Activated CD8-positive, alpha-beta memory T cell treated with anti-CD3 and anti-CD28 coated beads, Interleukin-2, amount 50 U/mL, for 1 hour (primary cell): ENCODE results near the gene NDRG2.
"Not testable (repeated sequence)": the region's sequence is repeated elsewhere in the genome, so short reads cannot be mapped to it uniquely, and the experiment has no call there.

Experiments used
- DNase-seq: peaks from one replicate; pipeline ENCODE4 v3.0.0-alpha.2; 2020; ENCODE audit errors: extremely low read depth

NDRG2 gene

DNA sequence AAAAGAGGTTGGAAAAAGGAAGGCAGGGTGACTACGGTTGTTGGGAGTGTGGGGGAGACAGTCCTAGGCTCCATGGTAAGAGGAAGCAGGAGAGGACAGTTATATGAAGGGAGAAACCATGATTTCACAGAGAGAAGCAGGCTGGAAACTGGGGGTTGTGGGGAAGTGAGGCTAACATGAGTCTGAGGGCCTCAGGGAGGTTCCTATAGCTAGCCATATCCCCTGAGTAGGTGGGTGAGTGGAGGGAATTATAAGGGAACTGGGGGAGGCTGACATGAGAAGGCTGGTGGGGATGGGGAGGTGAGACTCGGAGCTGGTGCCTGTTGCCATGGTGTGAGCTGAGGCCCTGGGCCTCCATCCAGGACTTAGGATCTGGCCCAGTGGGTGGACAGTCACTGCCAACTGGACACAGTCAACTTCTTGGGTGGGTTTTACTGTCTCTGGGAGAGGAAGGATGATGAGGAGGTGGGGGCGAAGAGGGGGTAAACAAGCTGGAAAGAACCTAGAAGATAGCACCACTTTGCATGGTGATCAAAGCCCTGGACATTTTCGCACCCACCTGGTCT is 8.4 kb upstream of the NDRG2 start:
- DNase-seq: no peak

DNA sequence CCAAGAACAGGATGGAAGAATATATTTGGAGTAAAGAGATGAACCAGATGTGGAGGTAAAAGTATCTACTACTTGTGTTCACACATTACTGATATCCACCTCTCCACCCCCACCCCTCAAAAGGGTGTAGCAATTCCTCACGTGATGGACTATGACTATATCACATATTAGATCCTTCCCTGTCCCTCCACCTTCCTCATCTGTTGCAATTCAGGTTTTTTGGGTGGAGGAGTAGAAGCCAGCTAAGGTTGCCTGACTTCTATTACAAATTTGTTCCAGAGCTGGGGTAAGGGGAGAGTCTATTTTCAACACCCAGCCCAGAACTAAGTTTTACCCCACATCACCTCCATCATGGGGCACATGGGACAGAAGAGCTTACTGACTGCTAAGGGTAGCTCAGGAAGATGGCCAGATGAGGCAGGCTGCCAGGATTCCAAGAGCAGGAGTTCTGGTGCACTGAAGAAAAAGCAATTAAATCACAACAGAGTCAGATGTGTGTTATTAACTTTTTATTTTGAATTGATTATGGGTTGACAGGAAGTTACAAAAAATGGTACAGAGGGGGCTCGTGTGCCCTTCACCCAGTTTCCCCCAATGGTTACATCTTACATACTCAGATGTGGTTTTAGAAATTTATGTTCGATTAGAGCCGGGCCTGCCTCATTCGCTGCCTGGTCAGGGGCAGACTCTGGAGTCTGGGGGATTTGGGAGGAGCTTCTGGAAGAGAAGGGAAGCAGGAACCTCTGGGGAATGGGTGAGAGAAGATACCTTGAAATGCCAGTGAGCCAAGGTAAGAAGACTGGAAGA is 7.7 kb upstream of the NDRG2 start:
- DNase-seq: no peak

DNA sequence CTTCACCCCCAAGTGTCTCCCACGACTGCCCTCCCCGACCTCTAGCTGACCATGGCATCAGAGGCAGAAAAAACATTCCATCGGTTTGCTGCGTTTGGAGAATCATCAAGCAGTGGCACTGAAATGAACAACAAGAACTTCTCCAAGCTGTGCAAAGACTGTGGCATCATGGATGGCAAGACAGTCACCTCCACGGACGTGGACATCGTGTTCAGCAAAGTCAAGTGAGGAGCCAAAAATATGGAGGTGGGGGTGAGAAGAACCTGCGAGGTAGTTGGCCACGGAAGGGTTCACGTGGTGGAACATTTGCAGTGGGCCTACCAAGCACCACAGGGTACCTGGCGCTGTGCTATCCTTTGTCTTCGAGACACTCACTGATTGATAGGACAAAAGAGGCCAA is 5.7 kb upstream of the NDRG2 start:
- no peak for DNase-seq

DNA sequence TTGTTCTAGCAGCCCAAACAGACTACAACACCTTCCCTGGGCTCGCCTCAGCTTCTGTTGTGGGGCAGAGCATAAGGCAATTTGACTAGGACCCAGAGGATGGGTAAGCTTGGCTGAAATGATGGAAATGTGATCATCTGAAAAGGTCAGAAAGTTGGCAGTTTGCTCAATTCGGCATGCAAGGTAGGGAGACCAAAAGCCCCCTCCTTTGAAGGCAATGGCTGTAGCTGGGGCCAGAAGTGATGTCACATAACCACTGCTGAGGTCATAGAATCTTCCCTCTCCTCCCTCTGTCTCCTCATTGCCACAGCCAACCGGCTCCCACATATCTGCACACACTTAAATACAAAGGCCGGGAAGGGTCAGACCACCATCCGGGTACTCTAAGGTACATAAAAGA is 5.1 kb upstream of the NDRG2 start, which contains the start of gene TPPP2:
TPPP2 (plus strand) TSS at position 301 of the 400 bp plus-strand sequence. CDS start 365 bp downstream, outside the sequence.
- DNase-seq: no peak

DNA sequence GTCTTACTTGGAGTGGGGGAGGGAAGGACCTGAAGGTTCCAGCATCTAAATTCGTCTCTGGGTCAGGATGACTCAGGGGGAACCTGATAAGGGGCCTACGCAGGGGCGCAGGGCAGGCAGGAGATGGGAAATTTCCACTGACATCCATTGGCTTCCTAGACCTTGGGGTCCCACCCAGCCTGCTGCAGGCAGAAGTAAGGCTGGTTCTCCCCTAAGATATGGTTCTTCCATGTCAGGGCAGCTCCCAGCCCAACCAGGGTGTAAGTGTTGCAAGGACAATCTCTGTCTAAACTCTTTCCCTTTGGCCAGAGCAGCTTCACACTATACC is 2.1 kb upstream of the NDRG2 start:
- no peak for DNase-seq

DNA sequence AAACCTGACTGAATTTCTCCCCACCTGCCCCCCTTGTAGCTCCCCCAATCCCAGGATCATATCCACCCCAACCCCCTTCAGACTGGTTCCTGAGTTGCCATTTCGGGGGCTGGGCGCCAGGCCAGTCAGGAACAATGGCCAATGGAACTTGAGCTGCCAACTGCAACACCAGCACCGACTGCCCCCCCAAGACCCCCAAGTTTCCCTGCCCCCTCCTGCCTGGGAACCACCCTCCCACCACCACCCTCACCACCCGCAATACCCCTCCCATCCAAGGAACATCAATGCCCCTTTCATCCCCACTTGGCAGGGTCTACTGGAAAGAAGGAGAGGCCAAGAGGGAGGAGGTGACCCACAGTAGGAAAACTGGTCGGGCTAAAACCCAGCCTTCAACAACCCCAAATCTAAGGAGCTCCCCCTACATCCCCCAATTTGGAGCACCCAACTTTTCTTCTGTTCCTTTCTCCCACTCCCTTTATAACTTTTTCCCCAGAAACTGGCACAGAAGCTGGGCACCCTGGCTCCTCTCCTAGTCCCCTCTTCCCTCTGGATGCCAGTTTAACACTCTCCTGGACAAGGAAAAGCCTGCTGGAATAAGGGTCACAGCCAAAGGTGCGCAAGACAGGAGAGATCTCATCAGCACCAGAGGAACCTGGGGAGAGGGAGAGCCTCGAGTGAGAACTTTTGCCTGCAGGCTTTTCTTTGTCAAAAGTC is 1.6 kb upstream of the NDRG2 start:
- no peak for DNase-seq

DNA sequence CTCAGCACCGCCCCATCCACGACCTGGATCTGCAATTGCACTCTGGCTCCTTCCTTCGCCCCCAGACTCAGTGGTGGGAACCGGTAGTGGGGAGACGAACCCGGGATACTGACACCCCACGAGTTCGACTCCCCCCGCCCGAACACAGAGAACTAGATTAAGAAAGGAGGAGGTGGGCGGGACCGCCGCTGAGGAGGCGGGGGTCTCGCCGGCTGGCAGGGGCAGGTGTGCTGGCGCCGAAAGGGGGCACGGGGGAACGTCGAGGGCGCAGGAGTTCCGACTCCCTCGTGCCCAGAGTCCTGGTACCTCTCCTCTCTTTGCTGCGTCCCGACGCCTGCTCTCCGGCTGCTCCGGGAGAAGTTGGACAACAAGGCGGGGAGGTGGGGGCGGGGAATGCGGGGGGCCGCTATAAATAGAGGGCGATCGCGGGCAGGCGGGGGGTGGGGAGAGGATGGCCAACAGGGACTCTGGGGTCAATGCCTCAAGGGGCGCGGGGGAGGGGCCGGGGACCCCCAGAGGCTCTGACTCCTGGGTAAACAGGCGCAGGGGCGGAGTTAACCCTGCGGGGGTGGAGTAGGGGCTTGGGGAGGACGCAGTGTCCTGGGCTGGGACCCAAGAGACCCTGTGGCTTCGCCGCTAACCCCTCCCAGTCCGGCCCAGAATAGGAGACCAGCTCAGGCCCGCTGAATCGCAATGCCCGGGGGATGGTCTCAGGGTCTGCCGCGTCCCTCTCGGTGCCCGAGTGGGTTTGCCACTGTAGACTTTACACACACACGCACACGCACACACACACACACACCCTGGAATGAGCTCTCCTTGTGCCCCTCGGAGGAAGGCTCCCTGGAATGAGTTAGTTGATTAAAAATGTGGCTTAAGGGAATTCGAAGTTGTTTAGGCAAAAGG is 761 bp upstream of the NDRG2 start:
- DNase-seq: no peak

DNA sequence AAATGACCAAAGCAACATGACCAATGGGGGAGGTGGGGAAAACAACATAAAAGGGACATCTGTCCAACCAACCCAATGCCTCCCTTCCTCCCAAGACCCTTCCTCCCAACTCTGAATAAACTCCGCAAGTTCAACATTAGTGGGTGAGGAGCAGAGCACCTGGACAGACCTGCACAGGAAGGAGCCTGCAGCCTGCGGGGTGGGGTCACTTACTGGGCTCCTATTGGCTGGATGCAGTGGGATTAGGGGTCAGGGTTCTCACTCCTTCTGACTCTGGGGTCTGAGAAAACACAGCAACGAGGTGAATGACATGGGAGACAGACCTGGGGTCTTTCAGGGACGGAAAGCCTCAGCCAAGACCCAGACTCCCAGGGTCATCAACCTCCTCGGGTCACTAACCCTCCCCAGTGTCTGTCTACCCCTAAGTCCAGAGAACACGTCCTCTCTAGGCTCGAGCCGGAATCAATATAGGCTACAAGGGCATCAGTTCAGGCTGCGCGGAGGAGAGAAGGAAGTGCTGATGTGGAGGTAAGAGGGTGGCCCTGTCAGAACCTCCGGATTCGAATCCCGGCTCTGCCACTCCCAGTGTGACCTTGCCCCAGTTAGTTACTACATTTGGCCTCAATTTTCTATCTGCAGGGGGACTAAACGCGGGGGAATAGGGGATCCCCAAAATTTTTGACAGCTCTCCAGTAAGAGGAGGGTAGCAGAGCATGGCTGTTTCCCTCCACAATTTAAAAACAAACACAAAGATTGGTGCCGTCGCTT is 860 bp downstream of the NDRG2 start:
- no peak for DNase-seq

DNA sequence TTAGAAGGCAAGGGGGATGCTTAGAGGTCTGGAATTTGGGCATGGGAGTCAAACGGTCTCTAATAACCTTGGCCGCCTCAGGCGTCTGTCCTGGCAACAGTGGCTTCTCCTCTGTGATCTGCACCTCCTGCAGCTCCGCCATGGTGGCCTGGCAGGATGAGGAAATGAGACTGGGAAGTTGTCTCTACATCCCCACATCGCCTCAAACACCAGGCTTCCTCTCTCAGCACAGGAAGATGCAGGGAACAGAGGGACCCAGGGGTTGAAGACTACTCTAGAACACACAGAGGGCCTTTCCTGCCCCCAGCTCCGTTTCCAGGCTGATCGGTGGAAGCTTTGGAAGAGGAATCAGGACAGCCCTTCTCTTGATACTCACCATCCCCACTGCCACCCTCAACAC is 1.7 kb downstream of the NDRG2 start:
- DNase-seq: no peak

DNA sequence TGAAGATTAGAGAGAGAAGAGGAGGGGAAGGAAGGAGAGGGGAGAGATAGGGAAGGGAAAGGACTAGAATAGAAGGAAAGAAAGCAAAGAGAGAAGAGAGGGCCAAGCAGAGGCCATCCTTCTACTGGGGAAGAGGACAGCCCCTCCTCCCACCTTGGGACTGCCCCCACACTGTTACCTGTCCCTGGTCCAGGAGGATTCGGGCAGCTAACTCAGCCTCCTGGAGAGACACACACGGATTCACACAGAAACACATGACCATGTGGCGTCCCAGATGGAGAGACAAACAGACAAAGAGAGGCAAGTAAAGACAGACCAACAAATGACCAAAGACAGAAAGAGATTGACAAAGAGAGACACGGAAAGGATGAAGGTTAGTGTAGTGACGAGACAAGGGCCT is 2.2 kb downstream of the NDRG2 start:
- DNase-seq: no peak

DNA sequence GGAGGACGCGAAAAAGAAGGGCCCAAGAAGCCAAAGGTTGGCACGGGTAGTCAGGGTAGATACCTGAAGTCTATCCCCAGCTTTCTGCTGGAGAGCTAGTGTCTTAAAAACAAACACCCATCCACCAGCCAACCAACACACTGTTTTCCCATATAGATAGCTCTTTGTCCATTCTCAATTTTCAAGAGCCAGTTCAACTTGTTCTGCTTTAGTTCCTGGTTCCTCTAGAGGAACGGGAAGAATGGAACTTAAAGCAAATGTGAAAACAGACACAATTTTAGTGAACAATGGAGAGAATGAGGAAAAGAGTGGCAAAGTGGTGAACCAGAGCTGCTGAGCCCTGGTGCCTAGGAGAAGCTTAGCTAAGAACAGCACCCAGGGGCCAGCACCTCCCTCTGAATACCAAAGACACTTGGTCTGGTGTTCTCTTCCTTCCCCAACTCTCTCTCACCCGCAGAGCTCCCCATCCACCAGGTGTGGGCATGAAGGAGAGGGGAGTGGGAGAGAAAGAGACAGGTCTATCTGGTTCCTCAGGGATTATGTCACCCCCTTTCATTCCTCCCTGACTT is 3.8 kb downstream of the NDRG2 start:
- no peak for DNase-seq

DNA sequence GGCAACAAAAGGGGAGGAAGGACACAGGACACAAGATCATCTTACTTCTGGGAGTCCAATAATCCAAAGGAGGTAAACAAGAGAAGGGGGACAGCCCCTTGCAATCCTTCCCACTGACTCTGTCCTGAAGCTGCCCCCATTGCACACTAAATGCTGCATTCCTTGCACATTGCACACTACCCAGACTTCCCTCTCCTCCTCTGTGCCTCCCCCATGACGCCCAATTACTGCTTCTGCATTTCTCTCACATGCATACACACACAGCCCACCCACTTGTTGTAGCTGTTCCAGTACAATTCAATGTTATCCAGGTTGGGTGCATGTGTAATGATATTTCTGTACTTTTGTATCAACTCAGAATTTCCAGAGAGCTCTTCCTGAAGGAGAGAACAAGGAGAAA is 5.5 kb downstream of the NDRG2 start:
- no peak for DNase-seq

DNA sequence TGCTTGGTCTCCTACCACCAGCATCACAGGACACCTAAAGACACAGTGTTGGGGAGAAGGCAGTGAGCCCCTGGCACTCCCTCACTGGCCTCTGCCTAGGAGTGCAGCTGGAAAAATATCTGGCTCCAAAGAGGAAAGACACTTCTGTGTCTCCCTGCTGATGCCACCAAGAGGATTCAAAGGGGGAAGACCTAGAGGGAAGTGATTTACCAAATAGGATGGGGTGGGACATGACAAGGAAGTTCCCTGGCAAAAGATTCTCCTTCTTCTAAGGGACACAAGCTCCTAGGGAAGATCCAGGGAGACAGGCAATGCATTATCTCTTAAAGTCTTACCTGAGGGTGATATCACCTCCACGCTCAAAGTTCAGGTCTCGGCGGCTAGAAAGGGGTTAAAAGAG is 6.1 kb downstream of the NDRG2 start:
- DNase-seq: no peak

DNA sequence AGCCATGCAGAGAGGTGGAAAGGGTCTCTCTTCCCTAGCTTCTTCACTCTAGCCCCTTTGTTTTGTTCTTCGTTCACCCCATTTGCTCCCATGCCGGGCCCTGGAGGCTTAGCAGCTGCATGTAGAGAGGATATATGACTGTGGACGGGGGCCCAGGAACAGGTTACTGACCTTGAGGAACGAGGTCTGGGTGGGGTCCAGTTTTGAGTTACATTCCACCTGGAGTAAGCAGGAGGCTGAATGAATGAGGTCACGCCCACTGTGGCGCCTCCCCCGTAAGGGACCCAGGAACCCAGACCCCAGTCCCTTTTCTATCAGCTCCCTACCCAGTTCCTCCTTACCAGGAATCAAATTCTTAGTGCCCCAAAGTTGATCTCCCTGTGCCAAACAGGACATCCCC is 6.6 kb downstream of the NDRG2 start:
- no peak for DNase-seq

DNA sequence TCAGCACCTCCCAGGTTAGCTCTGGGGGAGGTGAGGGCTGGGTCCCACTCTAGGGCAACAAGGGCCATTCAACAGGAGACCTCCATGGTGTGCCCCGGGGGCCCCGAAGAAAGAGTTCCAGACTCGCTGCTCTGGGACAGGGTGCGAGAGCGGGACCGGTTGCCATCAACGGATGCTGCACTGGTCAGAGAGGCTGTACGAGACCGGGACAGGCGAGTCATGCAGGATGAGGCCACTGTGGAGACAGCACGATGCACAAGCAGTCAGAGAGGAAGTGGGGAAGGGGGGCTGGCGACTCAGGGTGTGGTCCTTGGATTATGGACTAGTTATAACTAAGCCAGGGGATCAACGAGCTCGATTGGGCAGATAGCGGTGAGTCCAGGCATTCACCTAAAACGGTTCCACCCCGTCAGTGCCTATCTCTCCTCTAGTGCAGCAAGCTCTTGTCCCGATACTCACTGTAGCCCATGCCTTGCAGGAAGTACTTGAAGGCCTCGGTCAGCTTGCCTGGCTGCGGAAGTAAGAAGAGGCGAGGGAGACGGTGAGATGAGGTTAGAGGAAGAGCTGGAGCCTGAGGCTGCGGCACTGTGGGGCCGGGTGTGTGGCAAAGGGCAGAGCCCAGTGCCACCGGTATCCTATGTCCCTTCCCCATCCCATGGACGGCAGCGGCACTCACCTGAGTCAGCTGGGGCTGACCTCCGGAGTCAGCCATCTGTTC is 7.2 kb downstream of the NDRG2 start:
- DNase-seq: no peak

DNA sequence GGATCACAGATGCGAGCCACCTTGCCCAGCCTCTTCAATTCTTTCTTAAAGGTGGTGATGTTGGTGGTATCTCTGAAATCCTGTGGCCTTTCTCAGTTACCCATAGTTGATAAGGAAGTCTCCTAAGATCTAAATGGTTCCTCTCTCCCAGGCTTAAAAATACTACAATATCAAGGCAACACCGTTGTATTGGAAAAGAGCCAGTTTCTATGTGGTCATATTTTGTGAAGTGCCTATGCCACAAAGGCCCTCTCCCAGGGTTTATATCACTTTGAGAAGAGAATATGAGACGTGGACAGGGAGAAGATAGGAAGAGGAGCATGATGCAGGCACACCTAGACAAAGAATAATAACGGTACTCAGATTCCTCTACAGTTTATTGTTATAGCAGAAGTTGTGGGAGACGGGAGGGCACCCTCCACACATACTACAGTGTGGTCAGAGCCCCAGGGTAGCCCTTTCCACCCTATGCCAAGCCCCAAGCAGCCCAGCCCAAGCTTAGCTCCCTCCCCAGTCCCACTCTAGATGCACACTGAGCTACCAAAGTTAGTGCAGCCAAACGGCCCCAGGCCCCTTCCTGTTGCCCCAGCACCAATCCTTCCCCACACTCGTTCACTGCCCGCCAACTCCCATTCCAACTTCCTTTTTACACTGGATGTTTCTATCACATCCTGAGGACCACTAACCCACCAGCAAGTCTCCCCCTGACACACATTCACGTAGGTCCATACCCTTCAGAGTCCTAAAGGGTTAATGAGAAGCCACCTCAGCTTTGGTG is 8.3 kb downstream of the NDRG2 start:
- no peak for DNase-seq

DNA sequence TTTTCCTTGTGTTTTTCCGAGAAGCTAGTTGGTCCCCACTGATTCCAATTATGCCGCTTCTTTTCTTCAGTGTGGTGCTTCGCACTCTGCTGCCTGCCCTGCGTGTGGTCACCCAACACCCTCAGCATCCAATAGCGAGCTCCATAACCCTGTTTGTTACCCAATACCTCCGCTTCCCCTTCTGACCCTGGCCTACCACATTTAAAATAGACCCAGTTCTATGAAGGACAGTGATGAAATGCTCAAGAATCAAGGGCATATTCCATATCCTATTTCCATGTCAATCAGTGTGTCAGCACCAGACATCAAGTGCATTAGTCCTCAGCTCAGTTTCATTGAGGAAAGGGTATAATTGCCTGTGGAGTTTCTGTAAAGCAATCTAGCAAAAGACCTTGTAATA is 9.5 kb downstream of the NDRG2 start:
- DNase-seq: no peak

DNA sequence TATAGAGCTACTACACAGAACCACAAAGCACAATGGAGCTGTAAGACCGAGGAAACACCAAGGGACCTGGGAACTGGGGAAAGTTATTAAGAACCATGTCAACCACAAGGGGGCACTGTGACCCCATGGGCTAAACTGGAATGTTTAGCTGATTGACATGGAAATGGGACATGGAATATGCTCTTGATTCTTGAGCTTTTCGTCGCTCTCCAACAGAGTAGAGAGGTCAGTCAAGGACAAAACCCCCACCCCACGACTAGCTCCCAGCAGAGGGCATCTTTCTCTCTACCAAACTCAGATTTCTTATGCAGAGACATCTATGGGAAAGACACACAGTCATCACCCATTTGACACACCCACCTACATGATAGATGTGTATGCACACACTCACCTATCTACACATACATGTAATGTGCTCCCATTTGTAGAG is 10.1 kb downstream of the NDRG2 start:
- peak; percentile 51 for DNase-seq

DNA sequence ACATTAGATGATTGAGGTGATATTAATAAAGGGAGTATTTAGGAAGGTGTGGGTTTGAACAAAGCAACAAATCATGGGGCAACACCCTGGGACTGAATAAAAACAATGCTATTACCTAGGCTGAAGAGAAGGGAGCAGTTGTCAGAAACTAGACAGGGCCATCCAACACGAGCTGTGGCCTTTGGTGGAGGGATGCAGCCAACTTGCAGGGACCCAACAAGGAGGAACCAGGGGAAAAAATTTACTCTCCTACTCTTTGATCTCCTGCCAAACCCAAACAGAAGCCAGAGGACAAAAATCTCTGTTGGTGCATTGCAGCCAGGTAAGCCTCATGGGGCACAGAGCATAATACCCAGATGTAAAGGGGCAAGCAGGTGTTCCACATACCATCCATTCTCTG is 13.7 kb downstream of the NDRG2 start:
- DNase-seq: no peak

DNA sequence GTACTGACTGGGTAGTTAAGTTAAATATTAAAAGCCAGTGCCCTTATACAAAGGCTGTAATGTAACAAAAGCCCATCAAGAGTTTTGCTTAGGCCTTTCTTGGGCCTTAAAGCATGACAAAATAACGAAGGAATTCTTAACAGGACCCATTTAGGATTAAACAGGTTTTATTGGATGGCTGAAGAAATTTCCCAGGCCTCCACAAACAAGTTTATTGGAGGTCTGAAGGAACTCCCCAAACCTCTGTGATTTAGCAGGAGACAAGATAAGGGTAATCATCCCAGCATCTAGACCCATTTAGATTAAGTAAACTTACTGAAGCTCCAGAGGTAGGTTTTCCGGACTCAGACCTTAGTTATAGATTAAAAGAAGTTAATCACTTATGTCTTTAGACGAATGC is 15.1 kb downstream of the NDRG2 start:
- DNase-seq: not testable (repeated sequence)
